GM13976 (cell line): ENCODE results near the gene PSMG4.

Experiments
- DNase-seq: peaks from one replicate; pipeline ENCODE4 v3.0.0; 2012; ENCODE audit warnings: low spot score
- CTCF ChIP-seq: IDR thresholded peaks from 2 replicates; pipeline ENCODE4 v1.5.1; 2012; ENCODE audit warnings: borderline replicate concordance, mild to moderate bottlenecking; ENCODE audit not compliant: insufficient read depth; ENCODE audit errors: extremely low read depth, missing control alignments, control extremely low read depth
- in situ Hi-C: fragments of 300-500 bp; cut with MboI; formaldehyde crosslinking; loops from one replicate; pipeline ENCODE4 v1.12.0; 2022; ENCODE audit warnings: low sequenced_read_pairs, mixed read lengths, inconsistent platforms; ENCODE audit not compliant: unreplicated experiment

The PSMG4 gene

DNA sequence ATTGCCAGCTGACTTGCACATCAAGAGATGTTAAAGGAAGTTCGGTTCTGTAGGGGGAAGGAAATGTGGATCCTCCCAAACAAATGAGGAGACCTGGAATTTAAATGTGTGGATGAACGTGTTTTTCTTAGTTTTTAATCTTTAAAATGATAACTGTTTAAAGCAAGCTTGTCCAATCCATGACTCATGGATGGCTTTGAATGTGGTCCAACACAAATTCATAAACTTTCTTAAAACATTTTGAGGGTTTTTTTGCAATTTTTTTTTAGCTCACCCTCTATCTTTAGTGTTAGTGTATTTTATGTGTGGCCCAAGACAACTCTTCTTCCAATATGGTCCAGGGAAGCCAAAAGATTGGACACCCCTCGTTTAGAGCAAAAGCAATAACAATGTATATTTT lies 43.8 kb upstream of the PSMG4 start:
- in situ Hi-C loops: no loop called here
- no peak for DNase-seq
- no peak for TF ChIP-seq CTCF

DNA sequence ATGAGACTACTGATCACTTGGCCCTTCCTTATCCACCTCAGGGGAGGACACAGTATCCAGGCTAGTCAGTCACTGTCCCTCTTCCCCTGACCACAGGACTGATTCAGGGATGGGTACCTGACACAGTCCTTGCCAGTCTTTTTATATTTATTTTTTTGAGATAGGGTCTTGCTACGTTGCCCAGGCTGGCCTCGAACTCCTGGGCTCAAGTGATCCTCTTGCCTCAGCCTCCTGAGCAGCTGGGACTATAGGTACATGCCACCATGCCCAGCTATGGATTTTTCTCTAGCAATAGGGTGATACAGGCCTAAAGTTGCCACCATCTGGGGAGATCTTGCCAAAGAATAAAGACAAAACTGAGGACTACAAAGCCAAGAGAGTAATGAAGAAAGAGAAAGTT lies 41.5 kb upstream of the PSMG4 start:
- in situ Hi-C loops: no loop called here
- DNase-seq: no peak
- TF ChIP-seq CTCF: no peak

DNA sequence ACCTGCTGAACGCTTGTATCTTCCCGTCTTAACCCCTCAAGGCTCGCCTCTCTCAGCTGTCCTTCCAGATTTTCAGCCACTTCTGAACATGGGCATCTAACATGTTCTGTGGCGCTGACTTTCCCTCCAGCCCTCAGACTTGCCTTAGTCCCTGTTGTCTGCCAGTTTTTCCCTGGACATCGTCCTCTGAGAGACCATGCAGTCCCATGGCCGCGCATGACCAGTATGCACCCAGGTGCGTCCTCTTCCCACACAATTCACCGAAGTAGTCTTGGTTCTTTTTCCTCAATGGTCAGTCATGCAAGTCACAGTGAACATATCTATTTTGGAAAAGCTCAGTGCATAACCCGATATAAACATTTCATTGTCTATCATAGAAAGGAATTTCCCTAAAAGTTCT lies 40.5 kb upstream of the PSMG4 start:
- in situ Hi-C loops: no loop called here
- no peak for DNase-seq
- no peak for TF ChIP-seq CTCF

DNA sequence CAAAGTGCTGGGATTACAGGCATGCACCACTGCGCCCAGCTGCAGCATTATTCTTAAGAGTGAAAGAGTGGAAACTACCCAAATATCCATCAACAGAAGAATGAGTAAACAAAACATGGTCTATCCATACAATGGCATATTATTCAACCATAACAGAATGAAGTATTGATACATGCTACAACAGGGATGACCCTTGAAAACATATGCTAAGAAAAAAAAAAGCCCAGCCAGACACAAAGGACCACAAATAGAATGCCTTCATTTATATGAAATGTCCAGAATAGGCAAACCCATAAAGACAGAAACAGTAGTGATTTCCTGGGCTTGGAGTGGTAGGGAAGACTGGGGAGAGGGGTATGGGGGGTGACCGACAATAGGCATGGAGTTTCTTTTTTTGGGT lies 38.4 kb upstream of the PSMG4 start:
- in situ Hi-C loops: no loop called here
- no peak for DNase-seq
- TF ChIP-seq CTCF: no peak

- TF ChIP-seq CTCF: no peak
- in situ Hi-C loops: no loop called here
- no peak for DNase-seq
These were observed 37.2 kb upstream of the PSMG4 start for GRCh38 chr6:3221578-3221977.

DNA sequence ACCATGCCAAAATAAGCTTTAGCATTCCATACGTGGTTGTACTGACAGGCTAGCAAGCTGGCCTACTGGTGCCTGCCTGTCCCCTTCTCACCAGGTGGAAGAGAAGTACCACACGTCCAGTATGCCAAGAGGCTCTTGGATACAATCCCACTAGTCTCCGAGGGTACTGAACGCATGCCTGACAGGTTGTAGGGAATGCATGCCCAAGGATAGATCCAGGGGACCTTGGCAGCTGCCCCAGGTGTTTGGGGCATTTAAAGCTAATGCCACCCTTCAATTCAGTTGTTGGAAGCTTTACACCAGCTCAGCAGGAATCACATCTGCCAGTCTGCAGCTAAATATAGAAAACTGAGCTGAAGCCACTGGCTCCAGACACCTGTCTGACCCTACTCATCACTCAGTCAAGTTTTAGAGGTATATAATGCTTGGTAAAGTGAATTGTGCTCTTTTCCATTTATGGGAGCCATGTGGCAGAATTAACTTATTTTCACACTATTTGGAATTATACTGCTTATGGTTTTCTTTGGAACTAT lies 36.2 kb upstream of the PSMG4 start:
- in situ Hi-C loops: no loop called here
- no peak for DNase-seq
- TF ChIP-seq CTCF: no peak

DNA sequence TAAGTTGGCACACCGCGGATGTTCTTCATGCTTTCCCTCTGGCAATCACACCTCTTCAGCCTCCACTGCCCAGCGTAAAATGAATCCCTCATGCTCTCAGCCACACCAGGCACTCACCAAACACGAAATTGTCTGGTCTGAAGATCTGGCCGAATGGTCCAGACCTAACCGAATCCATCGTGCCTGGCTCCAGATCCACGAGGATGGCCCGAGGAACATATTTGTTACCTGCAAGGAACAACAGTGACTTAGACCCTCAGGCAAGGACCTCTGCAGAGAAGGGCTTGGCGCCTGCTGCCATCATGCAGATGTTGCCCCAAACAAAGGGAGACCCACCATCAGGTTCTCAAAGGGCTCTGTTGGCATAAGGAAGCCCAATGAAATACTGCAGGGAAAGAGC lies 32.7 kb upstream of the PSMG4 start:
- no peak for DNase-seq
- TF ChIP-seq CTCF: no peak
- in situ Hi-C loops: no loop called here
